ENCODE data around the gene GNAI2.

- TF ChIP-seq, protein P1, sequence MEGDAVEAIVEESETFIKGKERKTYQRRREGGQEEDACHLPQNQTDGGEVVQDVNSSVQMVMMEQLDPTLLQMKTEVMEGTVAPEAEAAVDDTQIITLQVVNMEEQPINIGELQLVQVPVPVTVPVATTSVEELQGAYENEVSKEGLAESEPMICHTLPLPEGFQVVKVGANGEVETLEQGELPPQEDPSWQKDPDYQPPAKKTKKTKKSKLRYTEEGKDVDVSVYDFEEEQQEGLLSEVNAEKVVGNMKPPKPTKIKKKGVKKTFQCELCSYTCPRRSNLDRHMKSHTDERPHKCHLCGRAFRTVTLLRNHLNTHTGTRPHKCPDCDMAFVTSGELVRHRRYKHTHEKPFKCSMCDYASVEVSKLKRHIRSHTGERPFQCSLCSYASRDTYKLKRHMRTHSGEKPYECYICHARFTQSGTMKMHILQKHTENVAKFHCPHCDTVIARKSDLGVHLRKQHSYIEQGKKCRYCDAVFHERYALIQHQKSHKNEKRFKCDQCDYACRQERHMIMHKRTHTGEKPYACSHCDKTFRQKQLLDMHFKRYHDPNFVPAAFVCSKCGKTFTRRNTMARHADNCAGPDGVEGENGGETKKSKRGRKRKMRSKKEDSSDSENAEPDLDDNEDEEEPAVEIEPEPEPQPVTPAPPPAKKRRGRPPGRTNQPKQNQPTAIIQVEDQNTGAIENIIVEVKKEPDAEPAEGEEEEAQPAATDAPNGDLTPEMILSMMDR (conservative IDR thresholded peaks at IDR 0.05) = peak; percentile 77
- no peak for TF ChIP-seq EZH2 (IDR thresholded peaks at IDR 0.05; ENCODE audit: low read depth)
Observed at GRCh38 chr3:50189274-50189673, 46.7 kb upstream of the GNAI2 start.

Data from PC-9 (cell line).